ENCODE measurements around the gene RAB33B.

DNA sequence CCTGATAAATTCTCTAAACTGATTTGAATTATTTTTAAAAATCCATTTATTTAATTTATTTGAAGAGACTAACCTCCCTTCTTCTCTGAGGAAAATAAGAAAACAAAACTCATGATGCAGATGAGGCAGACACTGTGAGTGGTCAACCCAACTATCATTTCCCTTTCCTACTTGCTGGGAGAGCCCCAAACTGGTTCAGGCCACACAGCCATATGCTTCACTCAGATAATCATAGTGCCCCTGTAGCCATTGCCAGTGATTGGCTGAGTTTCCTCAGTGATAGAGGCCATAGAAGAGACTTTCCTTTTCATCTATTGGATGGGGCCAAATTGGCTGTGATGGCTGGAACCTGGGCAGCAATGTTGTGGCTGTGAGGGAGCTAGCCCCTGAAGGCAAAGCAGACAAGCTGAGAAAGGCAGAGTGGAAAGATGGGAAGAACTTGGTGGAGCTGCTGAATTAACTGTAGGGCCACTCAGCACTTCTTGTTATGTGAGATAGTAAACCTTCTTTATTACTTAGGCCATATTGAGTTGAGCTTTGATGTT is 49.8 kb downstream of the RAB33B start:
- TF ChIP-seq, protein P1, sequence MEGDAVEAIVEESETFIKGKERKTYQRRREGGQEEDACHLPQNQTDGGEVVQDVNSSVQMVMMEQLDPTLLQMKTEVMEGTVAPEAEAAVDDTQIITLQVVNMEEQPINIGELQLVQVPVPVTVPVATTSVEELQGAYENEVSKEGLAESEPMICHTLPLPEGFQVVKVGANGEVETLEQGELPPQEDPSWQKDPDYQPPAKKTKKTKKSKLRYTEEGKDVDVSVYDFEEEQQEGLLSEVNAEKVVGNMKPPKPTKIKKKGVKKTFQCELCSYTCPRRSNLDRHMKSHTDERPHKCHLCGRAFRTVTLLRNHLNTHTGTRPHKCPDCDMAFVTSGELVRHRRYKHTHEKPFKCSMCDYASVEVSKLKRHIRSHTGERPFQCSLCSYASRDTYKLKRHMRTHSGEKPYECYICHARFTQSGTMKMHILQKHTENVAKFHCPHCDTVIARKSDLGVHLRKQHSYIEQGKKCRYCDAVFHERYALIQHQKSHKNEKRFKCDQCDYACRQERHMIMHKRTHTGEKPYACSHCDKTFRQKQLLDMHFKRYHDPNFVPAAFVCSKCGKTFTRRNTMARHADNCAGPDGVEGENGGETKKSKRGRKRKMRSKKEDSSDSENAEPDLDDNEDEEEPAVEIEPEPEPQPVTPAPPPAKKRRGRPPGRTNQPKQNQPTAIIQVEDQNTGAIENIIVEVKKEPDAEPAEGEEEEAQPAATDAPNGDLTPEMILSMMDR (IDR thresholded peaks at IDR 0.05): no peak
- no peak for TF ChIP-seq POLR2A (IDR thresholded peaks at IDR 0.05)
- no peak for TF ChIP-seq EP300 (IDR thresholded peaks at IDR 0.05)
